Prostate gland (tissue), 2 donors: ENCODE data around the gene AMZ2. TPM values are rescaled to one million over a fixed set of nuclear protein-coding genes. Genes with fewer than 3 reads are reported as not detected.

ENCODE experiments used
- DNase-seq: peaks from one replicate; pipeline ENCODE4 v3.0.0-alpha.2; 2019; ENCODE audit warnings: low spot score
- H3K27ac ChIP-seq, 2 donors: fragments of 200-600 bp; sonication (generic); 2 replicates each; pipeline ENCODE4 v1.5.1; 2017 to 2019
- H3K27me3 ChIP-seq: fragments of 200-600 bp; sonication (generic); replicated peaks from 2 replicates; pipeline ENCODE4 v1.5.1; 2019; ENCODE audit not compliant: insufficient read depth
- H3K36me3 ChIP-seq, 2 donors: fragments of 200-600 bp; sonication (generic); 1 replicate in 1 of 2; 2 replicates in 1 of 2; pipeline versions ENCODE4 v1.5.1 to v1.8.1; 2017 to 2019
- H3K4me1 ChIP-seq: fragments of 200-600 bp; sonication (generic); replicated peaks from 2 replicates; pipeline ENCODE4 v1.5.1; 2019
- H3K4me3 ChIP-seq, 2 donors: fragments of 200-600 bp; sonication (generic); 2 replicates each; pipeline ENCODE4 v1.5.1; 2017 to 2019
- H3K9me3 ChIP-seq: fragments of 200-600 bp; sonication (generic); 2 replicates; pipeline ENCODE4 v1.5.1; 2017
- CTCF ChIP-seq, 4 experiments: fragments of 200-600 bp in 2 of 4; fragments of 450-650 bp in 2 of 4; sonication (generic) in 2 of 4; IDR thresholded peaks; 1 replicate in 3 of 4; 2 replicates in 1 of 4; pipeline ENCODE4 v1.5.1; 2016 to 2019; ENCODE audit warnings: antibody characterized with exemption in 4 of 4, mild to moderate bottlenecking in 2 of 4, moderate library complexity in 2 of 4
- POLR2A ChIP-seq: fragments of 450-650 bp; IDR thresholded peaks from one replicate; pipeline ENCODE4 v1.6.1; 2016; ENCODE audit warnings: antibody characterized with exemption, mild to moderate bottlenecking
- POLR2AphosphoS5 ChIP-seq: sonication (generic); formaldehyde crosslinking; IDR thresholded peaks from one replicate; pipeline ENCODE4 v1.6.1; 2017; ENCODE audit warnings: antibody characterized with exemption
- WGBS: methylation state at CpG from one replicate; pipeline ENCODE4 v1.1.5; 2018; 5-methylcytosine and 5-hydroxymethylcytosine counted together
- intact Hi-C: fragments of 100-400 bp; cut with DNase I; formaldehyde crosslinking; loops from one replicate; pipeline ENCODE4 v1.14.2; 2022
- total RNA-seq, 2 donors: library from RNA; depleted of rRNA; stranded (reverse); fragments of >200 nt; gene quantifications; one replicate each; pipeline ENCODE4 v1.1.0, GENCODE V29; 2016

The AMZ2 gene
- total RNA-seq, 2 donors from 2014 or later: 51.0 to 57.4 TPM

- intact Hi-C loops: no loop called here
- Histone ChIP-seq H3K36me3 (no peaks in the 10 kb centered on the region), H3K4me3 (no peak overlapping the region), H3K27ac (no peak overlapping the region), H3K4me1 (peaks cover 12% of the 10 kb centered on the region), H3K9me3 (no peaks in the 10 kb centered on the region), H3K27me3 (no peaks in the 10 kb centered on the region)
- WGBS: 66% methylated on average over 3 of the region's 3 CpGs
- no peak for DNase-seq
- no peak for TF ChIP-seq POLR2A
- TF ChIP-seq CTCF (IDR thresholded peaks at IDR 0.05): no peak
- no peak for TF ChIP-seq POLR2AphosphoS5
These were observed 46.3 kb downstream of the AMZ2 start for GRCh38 chr17:68294196-68294555.

GRCh38 chr17:68294617-68295016, 46.8 kb downstream of the AMZ2 start:
- no peaks in the 10 kb centered on the region for H3K27me3 ChIP-seq
- peak; percentile 38 for DNase-seq
- TF ChIP-seq CTCF (IDR thresholded peaks at IDR 0.05) (no peak), POLR2AphosphoS5 (peak; percentile 58), POLR2A (no peak)
- no peaks in the 10 kb centered on the region for H3K36me3 ChIP-seq
- peaks cover 12% of the 10 kb centered on the region for H3K4me1 ChIP-seq
- 60% methylated on average over 4 of the region's 4 CpGs for WGBS
- H3K9me3 ChIP-seq: no peaks in the 10 kb centered on the region
- no peak overlapping the region for H3K4me3 ChIP-seq
- H3K27ac ChIP-seq: no peak overlapping the region
- intact Hi-C loops: no loop called here

GRCh38 chr17:68295086-68295485, 47.2 kb downstream of the AMZ2 start:
- no peak for TF ChIP-seq CTCF (IDR thresholded peaks at IDR 0.05)
- H3K36me3 ChIP-seq: no peaks in the 10 kb centered on the region
- no peak overlapping the region for H3K4me3 ChIP-seq
- no peak for DNase-seq
- WGBS: 89% methylated on average over 7 of the region's 7 CpGs
- H3K27ac ChIP-seq: no peak overlapping the region
- no peaks in the 10 kb centered on the region for H3K27me3 ChIP-seq
- H3K4me1 ChIP-seq: peaks cover 12% of the 10 kb centered on the region
- H3K9me3 ChIP-seq: no peaks in the 10 kb centered on the region
- intact Hi-C loops: no loop called here

- H3K27me3 ChIP-seq: no peaks in the 10 kb centered on the region
- WGBS: 61% methylated on average over 18 of the region's 18 CpGs
- no peaks in the 10 kb centered on the region for H3K36me3 ChIP-seq
These were observed 48.7 kb downstream of the AMZ2 start for GRCh38 chr17:68296217-68297191.

GRCh38 chr17:68297195-68297594, 49.4 kb downstream of the AMZ2 start:
- TF ChIP-seq POLR2A (no peak), CTCF (IDR thresholded peaks at IDR 0.05) (no peak), POLR2AphosphoS5 (peak; percentile 85)
- Histone ChIP-seq H3K27ac (peak overlapping the region; percentile 73 to 76), H3K4me3 (no peak overlapping the region), H3K4me1 (peaks cover 6% of the 10 kb centered on the region), H3K9me3 (no peaks in the 10 kb centered on the region), H3K27me3 (no peaks in the 10 kb centered on the region), H3K36me3 (no peaks in the 10 kb centered on the region)
- peak; percentile 79 for DNase-seq
- intact Hi-C loops: no loop called here
- WGBS: 44% methylated on average over 4 of the region's 4 CpGs

More at GRCh38 chr17:68296217-68297191, 48.7 kb downstream of the AMZ2 start:
- no peak overlapping the region for H3K4me3 ChIP-seq
- H3K4me1 ChIP-seq: peaks cover 6% of the 10 kb centered on the region
- peak; percentile 95 for DNase-seq
- peak overlapping the region; percentile 73 to 76 for H3K27ac ChIP-seq
- TF ChIP-seq POLR2A: no peak
- peak; percentile 87 for TF ChIP-seq POLR2AphosphoS5
- intact Hi-C loops: no loop called here
- no peaks in the 10 kb centered on the region for H3K9me3 ChIP-seq
